ENCODE measurements around the gene PLCB1.

PLCB1 gene

GRCh38 chr20:8360035-8360434 lies 228.0 kb downstream of the PLCB1 start:
- no peak overlapping the region for H3K4me3 Mint-ChIP-seq
- H3K9me3 Mint-ChIP-seq: no peaks in the 10 kb centered on the region
- no peaks in the 10 kb centered on the region for H3K4me1 Mint-ChIP-seq
- H3K27me3 Mint-ChIP-seq: no peaks in the 10 kb centered on the region
- no peaks in the 10 kb centered on the region for H3K36me3 Mint-ChIP-seq
- DNase-seq (ENCODE audit: low spot score in 2 of 2): no peak
- ATAC-seq (ENCODE audit: low read depth): no peak
- H3K27ac Mint-ChIP-seq: no peak overlapping the region

DNA sequence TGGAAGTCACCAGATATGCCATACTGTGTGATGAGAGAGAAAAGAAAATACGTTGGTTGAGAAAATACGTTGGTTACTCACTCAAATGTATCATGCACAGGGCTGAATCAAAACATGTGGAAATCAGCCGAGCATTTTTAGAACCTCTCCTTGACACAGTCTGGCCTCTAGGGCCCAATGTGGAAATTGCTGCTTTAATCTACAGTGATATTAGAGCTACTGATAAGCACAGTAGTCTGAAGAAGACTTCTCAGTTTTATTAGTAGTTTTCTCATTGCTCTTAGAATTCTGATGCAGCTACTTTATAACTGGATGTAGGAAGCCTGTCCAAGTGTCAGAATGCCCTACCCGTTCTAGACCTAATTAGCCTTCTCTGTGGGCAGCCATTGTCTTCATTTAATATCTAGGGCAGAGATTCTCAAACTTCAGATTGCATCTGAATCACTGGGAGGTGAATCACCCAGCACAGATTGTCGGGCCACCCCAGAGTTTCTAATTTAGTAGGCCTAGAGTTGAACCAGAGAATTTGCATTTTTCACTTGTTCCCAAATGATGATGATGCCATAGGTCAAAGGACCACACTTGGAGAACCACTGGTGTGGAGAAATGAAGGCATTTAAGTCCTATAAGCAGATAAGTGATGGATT lies 229.1 kb downstream of the PLCB1 start:
- H3K27ac Mint-ChIP-seq: no peak overlapping the region
- H3K27me3 Mint-ChIP-seq: no peaks in the 10 kb centered on the region

DNA sequence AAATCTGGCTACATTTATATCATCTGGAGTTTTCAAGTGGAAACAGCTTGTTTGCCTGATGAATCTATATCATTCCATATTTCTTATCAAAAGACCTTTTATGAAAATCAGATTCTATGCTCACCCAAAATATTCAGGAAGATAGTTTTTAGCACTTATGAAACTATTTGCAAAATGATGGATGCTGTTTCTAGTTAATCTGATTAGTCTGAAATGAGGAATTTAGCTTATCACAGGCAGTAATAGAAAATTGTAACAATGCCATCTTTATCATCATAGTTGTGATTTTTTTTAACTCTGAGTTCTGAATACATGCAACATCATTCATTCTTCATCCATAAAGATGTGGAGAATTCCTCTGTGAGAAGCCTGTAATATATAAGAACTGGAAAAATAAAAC lies 229.7 kb downstream of the PLCB1 start:
- Mint-ChIP-seq H3K36me3 (no peaks in the 10 kb centered on the region), H3K27me3 (no peaks in the 10 kb centered on the region), H3K9me3 (no peaks in the 10 kb centered on the region), H3K4me1 (no peaks in the 10 kb centered on the region), H3K4me3 (no peak overlapping the region), H3K27ac (no peak overlapping the region)
- DNase-seq (ENCODE audit: low spot score in 2 of 2) (no peak), ATAC-seq (ENCODE audit: low read depth) (no peak)

More for the DNA sequence above, 229.1 kb downstream of the PLCB1 start:
- Mint-ChIP-seq H3K4me3 (no peak overlapping the region), H3K4me1 (no peaks in the 10 kb centered on the region), H3K9me3 (no peaks in the 10 kb centered on the region), H3K36me3 (no peaks in the 10 kb centered on the region)
- ATAC-seq (ENCODE audit: low read depth) (no peak), DNase-seq (ENCODE audit: low spot score in 2 of 2) (no peak)

- Mint-ChIP-seq H3K9me3 (no peaks in the 10 kb centered on the region), H3K27me3 (no peaks in the 10 kb centered on the region), H3K36me3 (no peaks in the 10 kb centered on the region), H3K4me3 (no peak overlapping the region), H3K27ac (no peak overlapping the region), H3K4me1 (no peaks in the 10 kb centered on the region)
- no peak for DNase-seq (ENCODE audit: low spot score in 2 of 2)
- ATAC-seq (ENCODE audit: low read depth): no peak
Measured at GRCh38 chr20:8362457-8362856, 230.4 kb downstream of the PLCB1 start.

- Mint-ChIP-seq H3K27me3 (peaks cover 4% of the 10 kb centered on the region), H3K9me3 (no peaks in the 10 kb centered on the region), H3K4me3 (no peak overlapping the region), H3K4me1 (peaks cover under 1% of the 10 kb centered on the region), H3K27ac (no peak overlapping the region), H3K36me3 (no peaks in the 10 kb centered on the region)
- ATAC-seq (ENCODE audit: low read depth) (no peak), DNase-seq (ENCODE audit: low spot score in 2 of 2) (no peak)
Measured at GRCh38 chr20:8363970-8364733, 232.1 kb downstream of the PLCB1 start.

GRCh38 chr20:8364734-8365078 lies 232.6 kb downstream of the PLCB1 start:
- H3K9me3 Mint-ChIP-seq: no peaks in the 10 kb centered on the region
- H3K27ac Mint-ChIP-seq: no peak overlapping the region
- DNase-seq (ENCODE audit: low spot score in 2 of 2) (no peak), ATAC-seq (ENCODE audit: low read depth) (no peak)
- peaks cover 2% of the 10 kb centered on the region for H3K4me1 Mint-ChIP-seq
- H3K27me3 Mint-ChIP-seq: peaks cover 4% of the 10 kb centered on the region
- H3K4me3 Mint-ChIP-seq: no peak overlapping the region
- H3K36me3 Mint-ChIP-seq: no peaks in the 10 kb centered on the region

DNA sequence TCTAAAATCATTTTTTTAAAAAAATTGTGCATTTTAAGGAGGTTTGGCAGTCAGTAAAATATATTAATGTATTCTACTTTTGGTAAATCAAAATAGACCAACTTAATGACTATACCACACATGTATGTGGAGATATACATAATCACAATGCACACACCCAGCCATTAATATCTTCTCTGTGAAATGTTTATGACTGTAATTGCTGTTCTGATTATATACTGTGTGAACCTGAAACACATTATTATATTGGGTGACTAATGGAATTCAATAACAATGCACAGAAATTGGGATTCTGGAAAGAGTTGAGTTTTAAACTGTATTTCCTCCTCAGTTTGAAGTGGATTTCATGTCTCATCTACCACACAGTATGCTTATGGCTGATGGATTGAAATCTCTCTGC lies 233.6 kb downstream of the PLCB1 start:
- no peaks in the 10 kb centered on the region for H3K9me3 Mint-ChIP-seq
- no peak for DNase-seq (ENCODE audit: low spot score in 2 of 2)
- H3K4me1 Mint-ChIP-seq: peaks cover 2% of the 10 kb centered on the region
- peaks cover 4% of the 10 kb centered on the region for H3K27me3 Mint-ChIP-seq
- H3K27ac Mint-ChIP-seq: no peak overlapping the region
- no peak for ATAC-seq (ENCODE audit: low read depth)
- no peak overlapping the region for H3K4me3 Mint-ChIP-seq
- no peaks in the 10 kb centered on the region for H3K36me3 Mint-ChIP-seq

DNA sequence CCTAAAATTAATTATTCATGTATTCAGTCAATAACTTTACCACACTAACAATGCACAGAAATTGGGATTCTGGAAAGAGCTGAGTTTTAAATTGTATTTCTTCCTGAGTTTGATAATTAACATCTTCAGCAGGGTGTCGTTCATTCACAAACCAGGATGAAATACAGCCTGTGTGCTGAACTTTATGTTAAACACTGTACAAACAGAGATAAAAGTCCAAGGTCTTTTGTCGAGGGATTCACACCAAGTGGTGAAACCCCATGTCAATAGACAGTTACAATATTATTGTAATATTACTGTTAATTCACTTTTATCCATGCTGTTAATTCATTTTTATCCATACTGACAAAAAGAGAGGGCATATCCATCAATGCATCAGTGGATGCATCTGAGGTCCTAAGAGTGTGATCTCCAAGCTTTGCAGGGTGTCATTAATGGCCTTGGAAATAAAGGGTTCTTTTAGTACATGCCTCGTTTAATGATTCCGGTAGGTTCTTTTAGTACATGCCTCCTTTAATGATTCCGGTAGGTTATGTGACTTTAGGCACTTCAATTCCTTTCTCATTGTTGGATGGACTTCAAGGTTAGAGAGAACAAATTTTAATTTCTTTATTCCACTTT lies 234.3 kb downstream of the PLCB1 start:
- Mint-ChIP-seq H3K4me1 (peaks cover 2% of the 10 kb centered on the region), H3K4me3 (no peak overlapping the region), H3K27me3 (peaks cover 4% of the 10 kb centered on the region), H3K27ac (no peak overlapping the region), H3K9me3 (no peaks in the 10 kb centered on the region), H3K36me3 (no peaks in the 10 kb centered on the region)
- DNase-seq (ENCODE audit: low spot score in 2 of 2): no peak
- ATAC-seq (ENCODE audit: low read depth): no peak

- Mint-ChIP-seq H3K4me3 (no peak overlapping the region), H3K9me3 (no peaks in the 10 kb centered on the region), H3K36me3 (no peaks in the 10 kb centered on the region), H3K27me3 (peaks cover 4% of the 10 kb centered on the region), H3K27ac (no peak overlapping the region), H3K4me1 (peaks cover 2% of the 10 kb centered on the region)
- no peak for ATAC-seq (ENCODE audit: low read depth)
- no peak for DNase-seq (ENCODE audit: low spot score in 2 of 2)
Measured at GRCh38 chr20:8367689-8368088, 235.6 kb downstream of the PLCB1 start.

DNA sequence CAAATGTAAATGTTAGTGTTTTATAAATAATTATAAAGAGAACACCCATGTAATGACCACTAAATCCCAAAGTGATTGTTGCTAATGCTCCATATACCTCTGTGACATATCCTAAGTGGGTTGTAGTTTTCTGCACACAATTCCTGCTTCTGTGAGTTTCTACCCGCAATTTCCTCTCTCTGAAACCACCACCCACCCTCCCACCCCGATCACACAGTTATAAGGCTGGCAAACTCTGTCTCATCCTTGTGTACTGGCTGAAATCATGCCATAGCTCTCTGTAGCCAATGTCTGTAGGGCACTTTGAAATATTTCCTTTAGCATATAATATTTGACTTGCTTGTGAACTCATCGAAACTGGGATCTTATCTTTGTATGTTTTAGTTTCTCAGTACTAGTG lies 236.6 kb downstream of the PLCB1 start:
- Mint-ChIP-seq H3K4me3 (no peak overlapping the region), H3K36me3 (no peaks in the 10 kb centered on the region), H3K27ac (no peak overlapping the region), H3K27me3 (peaks cover 4% of the 10 kb centered on the region), H3K4me1 (peaks cover 2% of the 10 kb centered on the region), H3K9me3 (no peaks in the 10 kb centered on the region)
- ATAC-seq (ENCODE audit: low read depth) (no peak), DNase-seq (ENCODE audit: low spot score in 2 of 2) (no peak)

DNA sequence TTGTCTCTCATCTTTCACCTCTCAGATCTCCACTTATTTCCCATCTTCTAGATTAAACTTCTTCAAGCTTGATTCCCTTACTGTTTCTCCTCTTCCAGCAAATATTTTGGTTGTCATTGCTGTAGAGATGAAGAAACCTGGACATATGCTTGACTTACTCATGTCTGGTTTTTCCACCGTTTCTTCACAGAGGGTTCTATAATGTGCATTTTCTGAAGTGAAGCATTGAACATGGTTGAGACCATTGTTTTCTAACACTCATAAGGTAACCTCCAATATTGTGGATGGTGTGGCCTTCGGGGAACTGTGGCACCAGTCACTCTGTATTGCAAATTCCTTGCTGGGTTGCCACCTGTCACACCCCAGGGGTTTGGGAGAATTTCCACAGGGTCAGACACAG lies 237.2 kb downstream of the PLCB1 start:
- no peak overlapping the region for H3K27ac Mint-ChIP-seq
- no peak overlapping the region for H3K4me3 Mint-ChIP-seq
- DNase-seq (ENCODE audit: low spot score in 2 of 2): no peak
- H3K27me3 Mint-ChIP-seq: peaks cover 4% of the 10 kb centered on the region
- ATAC-seq (ENCODE audit: low read depth): no peak
- H3K9me3 Mint-ChIP-seq: no peaks in the 10 kb centered on the region
- no peaks in the 10 kb centered on the region for H3K36me3 Mint-ChIP-seq
- H3K4me1 Mint-ChIP-seq: peaks cover 2% of the 10 kb centered on the region

DNA sequence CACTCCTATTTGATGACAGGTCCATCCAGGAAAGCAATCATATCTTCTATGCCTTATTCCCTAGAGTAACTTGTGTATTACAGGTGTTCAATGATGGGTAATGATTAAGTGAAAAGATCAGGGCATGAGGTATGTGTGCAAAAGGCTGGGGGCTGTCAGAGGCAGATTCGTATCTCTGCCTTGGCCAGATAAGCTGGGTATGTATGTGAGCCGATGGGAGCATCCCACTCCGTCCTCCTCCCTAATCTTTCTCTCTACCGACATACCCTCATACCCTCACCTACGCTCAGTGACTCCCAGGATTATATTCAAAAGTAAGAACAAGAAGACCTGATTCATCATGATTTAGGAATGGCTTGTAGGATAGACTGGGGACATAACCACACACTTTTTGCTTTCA lies 238.7 kb downstream of the PLCB1 start:
- no peaks in the 10 kb centered on the region for H3K36me3 Mint-ChIP-seq
- DNase-seq (ENCODE audit: low spot score in 2 of 2): no peak
- H3K4me3 Mint-ChIP-seq: no peak overlapping the region
- ATAC-seq (ENCODE audit: low read depth): no peak
- peaks cover 2% of the 10 kb centered on the region for H3K4me1 Mint-ChIP-seq
- no peaks in the 10 kb centered on the region for H3K9me3 Mint-ChIP-seq
- H3K27me3 Mint-ChIP-seq: peaks cover 4% of the 10 kb centered on the region
- no peak overlapping the region for H3K27ac Mint-ChIP-seq

DNA sequence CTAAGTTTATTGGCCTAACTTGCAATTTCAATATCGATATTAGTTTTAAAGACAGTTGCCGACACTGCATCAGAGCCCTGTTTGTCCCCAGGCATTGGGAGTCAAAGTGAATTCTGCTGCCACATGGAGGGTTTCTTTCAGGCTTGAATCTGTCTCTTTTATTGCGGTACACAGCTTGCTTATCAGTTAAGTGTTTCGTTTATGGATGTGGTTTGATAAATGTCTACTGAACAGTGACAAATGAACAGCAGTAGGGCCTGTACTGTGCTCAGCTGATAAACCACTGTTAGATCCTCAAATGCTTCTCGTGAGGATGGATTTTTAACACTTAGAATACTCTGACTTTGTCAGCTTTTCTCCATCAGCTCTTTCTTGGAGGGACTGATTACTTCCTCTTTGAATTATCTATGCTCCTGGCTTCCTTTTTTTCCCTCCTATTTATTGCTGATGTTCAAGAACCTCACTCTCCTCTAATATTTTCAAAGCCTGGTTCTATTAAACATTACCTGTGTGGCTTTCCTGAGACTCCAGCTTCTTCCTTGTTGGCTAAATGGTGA lies 240.8 kb downstream of the PLCB1 start:
- no peak for DNase-seq (ENCODE audit: low spot score in 2 of 2)
- Mint-ChIP-seq H3K4me1 (peaks cover 2% of the 10 kb centered on the region), H3K27me3 (peaks cover under 1% of the 10 kb centered on the region), H3K27ac (no peak overlapping the region), H3K9me3 (no peaks in the 10 kb centered on the region), H3K4me3 (no peak overlapping the region), H3K36me3 (no peaks in the 10 kb centered on the region)
- no peak for ATAC-seq (ENCODE audit: low read depth)

DNA sequence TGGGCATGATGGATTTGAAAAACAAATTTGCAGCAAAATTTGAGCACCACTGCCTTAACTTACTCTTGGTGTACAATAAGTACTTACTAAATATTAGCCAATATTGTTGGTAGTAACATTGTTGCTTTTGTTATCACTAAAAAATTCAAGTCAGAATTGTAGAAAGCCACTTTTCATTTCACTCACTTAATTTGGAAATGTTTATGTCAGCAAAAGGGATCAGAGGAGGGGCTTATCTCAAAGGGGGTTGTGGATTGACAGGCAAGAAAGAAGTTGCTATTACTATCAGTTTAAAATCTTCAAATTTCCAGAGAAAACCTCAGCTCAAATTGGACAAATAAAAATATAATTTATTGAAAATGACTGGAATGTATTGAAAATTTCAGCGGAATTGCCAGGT lies 241.5 kb downstream of the PLCB1 start:
- H3K4me3 Mint-ChIP-seq: no peak overlapping the region
- H3K4me1 Mint-ChIP-seq: peaks cover 2% of the 10 kb centered on the region
- no peaks in the 10 kb centered on the region for H3K27me3 Mint-ChIP-seq
- no peaks in the 10 kb centered on the region for H3K9me3 Mint-ChIP-seq
- no peaks in the 10 kb centered on the region for H3K36me3 Mint-ChIP-seq
- ATAC-seq (ENCODE audit: low read depth): no peak
- DNase-seq (ENCODE audit: low spot score in 2 of 2): no peak
- no peak overlapping the region for H3K27ac Mint-ChIP-seq
